ENCODE results near the gene EYS. TPM values are rescaled to one million over a fixed set of nuclear protein-coding genes. Genes with fewer than 3 reads are reported as not detected.
A peak's percentile ranks its signal among the peaks of the same experiment; 100 is the strongest.

The EYS gene
- polyA plus RNA-seq, 3 donors: 0.69 to 0.79 (median 0.70) TPM

GRCh38 chr6:63685446-63686379, 2021.3 kb downstream of the EYS start:
- no peak for DNase-seq (ENCODE audit: extremely low read depth in 1 of 11, low read depth in 9 of 11, low spot score in 4 of 11)

- DNase-seq (ENCODE audit: extremely low read depth in 1 of 11, low read depth in 9 of 11, low spot score in 4 of 11): no peak
These were observed 2023.9 kb downstream of the EYS start for GRCh38 chr6:63683071-63683603.

GRCh38 chr6:63677282-63677681, 2029.7 kb downstream of the EYS start:
- peak in 7 of 11 donors; percentile 4 to 32 (median 20) for DNase-seq (ENCODE audit: extremely low read depth in 1 of 11, low read depth in 9 of 11, low spot score in 4 of 11)

GRCh38 chr6:63676412-63677114, 2030.5 kb downstream of the EYS start:
- no peak for DNase-seq (ENCODE audit: extremely low read depth in 1 of 11, low read depth in 9 of 11, low spot score in 4 of 11)

- DNase-seq (ENCODE audit: extremely low read depth in 1 of 11, low read depth in 9 of 11, low spot score in 4 of 11): no peak
These were observed 2031.9 kb downstream of the EYS start for GRCh38 chr6:63675138-63675537.

- peak in 1 of 11 donors; percentile 1 for DNase-seq (ENCODE audit: extremely low read depth in 1 of 11, low read depth in 9 of 11, low spot score in 4 of 11)
These were observed 2032.4 kb downstream of the EYS start for GRCh38 chr6:63674635-63675034.

- DNase-seq (ENCODE audit: extremely low read depth in 1 of 11, low read depth in 9 of 11, low spot score in 4 of 11): no peak
These were observed 2033.3 kb downstream of the EYS start for GRCh38 chr6:63673692-63674091.

- no peak for DNase-seq (ENCODE audit: extremely low read depth in 1 of 11, low read depth in 9 of 11, low spot score in 4 of 11)
These were observed 2034.4 kb downstream of the EYS start for GRCh38 chr6:63672582-63673129.

GRCh38 chr6:63671098-63671754, 2035.8 kb downstream of the EYS start:
- no peak for DNase-seq (ENCODE audit: extremely low read depth in 1 of 11, low read depth in 9 of 11, low spot score in 4 of 11)
